HG03460 (cell line): ENCODE results near the gene RPS10.
"Not testable (repeated sequence)": the region's sequence is repeated elsewhere in the genome, so short reads cannot be mapped to it uniquely, and the experiment has no call there.

Source experiments
- ATAC-seq: cut with Tn5 transposase; IDR thresholded peaks from one replicate; pipeline ENCODE4 v1.9.1; 2021; ENCODE audit not compliant: unreplicated experiment

The RPS10 gene

DNA sequence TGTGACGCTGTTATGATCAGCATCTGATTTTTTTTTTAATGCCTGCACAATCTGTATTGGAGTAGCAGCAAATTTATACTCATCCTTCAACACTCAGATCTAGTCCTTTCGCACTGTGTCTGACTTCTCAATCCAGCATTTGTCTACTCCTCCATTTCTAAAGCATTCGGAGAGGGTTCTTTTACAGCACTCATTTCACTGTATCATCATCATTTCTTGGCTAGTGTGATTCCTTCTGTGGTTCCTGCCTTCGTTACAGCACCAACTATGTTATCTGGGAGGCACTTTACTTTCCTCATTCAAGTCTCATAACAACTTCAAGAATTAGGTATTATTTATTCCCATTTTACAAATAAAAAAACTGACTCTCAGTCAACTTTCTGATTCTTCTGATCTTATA, 51.4 kb downstream of the RPS10 start:
- ATAC-seq: no peak

DNA sequence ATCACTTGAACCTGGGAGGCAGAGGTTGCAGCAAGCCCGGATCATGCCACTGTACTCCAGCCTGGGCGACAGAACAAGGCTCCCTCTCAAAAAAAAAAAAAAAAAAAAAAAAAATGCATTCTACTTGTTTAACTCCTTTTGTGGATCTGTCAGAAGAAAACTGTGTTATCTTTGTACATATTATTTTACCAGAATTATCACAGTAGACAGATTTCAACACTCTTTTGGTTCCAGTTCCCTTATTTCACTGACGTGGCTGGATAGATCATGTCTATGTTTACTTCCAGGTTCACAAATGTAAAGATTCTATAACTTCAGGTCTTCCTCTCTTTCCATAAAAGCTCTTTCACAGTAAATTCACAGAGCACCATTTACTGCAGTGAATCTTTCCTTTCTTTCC, 51.8 kb downstream of the RPS10 start:
- ATAC-seq: no peak

DNA sequence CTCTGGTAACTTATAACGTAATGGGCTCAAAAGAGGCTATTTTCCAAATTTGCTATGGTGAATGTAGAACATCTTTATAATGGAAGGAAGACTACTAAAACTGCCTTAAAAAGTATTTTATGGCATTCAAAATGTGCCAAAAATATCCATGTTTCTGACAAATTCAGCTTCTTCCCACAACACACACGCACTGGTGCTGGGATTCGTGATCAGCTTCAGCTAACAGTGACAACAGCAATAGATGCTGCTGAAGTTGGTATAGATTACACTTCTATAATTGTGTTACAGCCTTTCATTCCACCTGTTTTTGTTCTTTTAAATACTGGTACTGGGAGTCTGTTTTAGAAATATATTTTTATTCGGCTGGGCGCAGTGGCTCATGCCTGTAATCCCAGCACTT, 52.4 kb downstream of the RPS10 start:
- no peak for ATAC-seq

DNA sequence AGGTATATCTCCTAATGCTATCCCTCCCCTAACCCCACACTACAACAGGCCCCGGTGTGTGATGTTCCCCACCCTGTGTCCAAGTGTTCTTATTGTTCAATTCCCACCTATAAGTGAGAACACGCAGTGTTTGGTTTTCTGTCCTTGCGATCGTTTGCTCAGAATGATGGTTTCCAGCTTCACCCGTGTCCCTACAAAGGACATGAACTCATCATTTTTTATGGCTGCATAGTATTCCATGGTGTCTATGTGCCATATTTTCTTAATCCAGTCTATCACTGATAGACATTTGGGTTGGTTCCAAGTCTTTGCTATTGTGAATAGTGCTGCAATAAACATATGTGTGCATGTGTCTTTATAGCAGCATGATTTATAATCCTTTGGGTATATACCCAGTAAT, 54.0 kb downstream of the RPS10 start:
- not testable (repeated sequence) for ATAC-seq

- no peak for ATAC-seq
Measured at GRCh38 chr6:34370361-34370760, 55.5 kb downstream of the RPS10 start.

DNA sequence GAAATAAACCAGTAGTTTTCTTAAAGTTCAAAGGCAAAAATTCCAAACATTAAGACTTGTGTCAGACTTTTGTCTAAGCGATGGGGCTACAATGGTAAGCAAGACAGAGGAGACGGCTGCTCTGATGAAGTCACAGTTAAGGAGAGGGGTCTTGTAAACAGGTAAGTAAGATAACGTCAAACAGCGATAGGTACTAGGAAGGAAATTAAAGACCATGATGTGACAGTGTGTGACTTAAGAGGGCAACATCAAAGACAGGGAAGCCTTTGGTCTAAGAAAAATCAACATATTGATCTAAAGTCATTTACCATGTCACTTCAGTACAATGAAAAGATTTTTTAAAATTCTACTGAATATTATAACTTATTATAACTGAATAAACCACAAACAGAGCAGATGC, 56.5 kb downstream of the RPS10 start:
- no peak for ATAC-seq
